GM13977 (cell line): ENCODE measurements around the gene ZBTB1.

ENCODE experiments used
- DNase-seq: peaks from one replicate; pipeline ENCODE4 v3.0.0; 2012; ENCODE audit warnings: low spot score
- CTCF ChIP-seq: IDR thresholded peaks from 2 replicates; pipeline ENCODE4 v1.5.1; 2012; ENCODE audit warnings: mild to moderate bottlenecking, control low read depth; ENCODE audit not compliant: insufficient read depth; ENCODE audit errors: extremely low read depth, missing control alignments
- in situ Hi-C: fragments of 300-500 bp; cut with MboI; formaldehyde crosslinking; loops from one replicate; pipeline ENCODE4 v1.12.0; 2022; ENCODE audit warnings: low sequenced_read_pairs, low pct_unique_long_range_greater_than_20kb, mixed read lengths, inconsistent platforms; ENCODE audit not compliant: unreplicated experiment

The ZBTB1 gene

GRCh38 chr14:64493455-64493854, 11.1 kb upstream of the ZBTB1 start:
- in situ Hi-C loops: loop anchor here (10.0 kb wide), 1 partner anchor 149 kb away; no protein-coding TSS in a partner anchor
- no peak for TF ChIP-seq CTCF

GRCh38 chr14:64495252-64495651, 9.3 kb upstream of the ZBTB1 start:
- in situ Hi-C loops: loop anchor here (10.0 kb wide), 1 partner anchor 150 kb away; no protein-coding TSS in a partner anchor
- no peak for TF ChIP-seq CTCF
- no peak for DNase-seq

More at GRCh38 chr14:64493455-64493854, 11.1 kb upstream of the ZBTB1 start:
- DNase-seq: no peak

GRCh38 chr14:64496764-64497163, 7.8 kb upstream of the ZBTB1 start:
- DNase-seq: no peak
- TF ChIP-seq CTCF: no peak
- in situ Hi-C loops: loop anchor here (10.0 kb wide), 1 partner anchor 152 kb away; no protein-coding TSS in a partner anchor

GRCh38 chr14:64500088-64500487, 4.5 kb upstream of the ZBTB1 start:
- in situ Hi-C loops: no loop called here

GRCh38 chr14:64501411-64502171, 3.0 kb upstream of the ZBTB1 start:
- DNase-seq: no peak
- no peak for TF ChIP-seq CTCF
- in situ Hi-C loops: no loop called here

More at GRCh38 chr14:64500088-64500487, 4.5 kb upstream of the ZBTB1 start:
- DNase-seq: no peak
- TF ChIP-seq CTCF: no peak

- DNase-seq: no peak
- in situ Hi-C loops: no loop called here
- TF ChIP-seq CTCF: peak; percentile 13
Measured at GRCh38 chr14:64502456-64502855, 2.1 kb upstream of the ZBTB1 start.
